H9 (cell line): ENCODE data around the gene IGF2R. TPM values are rescaled to one million over a fixed set of nuclear protein-coding genes. Genes with fewer than 3 reads are reported as not detected.

Source experiments
- DNase-seq: peaks from one replicate; pipeline ENCODE4 v3.0.0-alpha.2; 2017
- H2AFZ ChIP-seq: one replicate; pipeline ENCODE4 v1.6.1; 2013; ENCODE audit warnings: mild to moderate bottlenecking, low read length, control low read depth, moderate library complexity
- H2AK5ac ChIP-seq: 2 replicates; pipeline ENCODE4 v1.6.1; 2013; ENCODE audit warnings: low read length, control low read depth, mixed read lengths; ENCODE audit not compliant: insufficient read length
- H2BK120ac ChIP-seq: one replicate; pipeline ENCODE4 v1.6.1; 2013; ENCODE audit warnings: low read depth, mild to moderate bottlenecking, low read length, control low read depth, inconsistent platforms; ENCODE audit not compliant: poor library complexity, severe bottlenecking
- H2BK12ac ChIP-seq: 2 replicates; pipeline ENCODE4 v1.6.1; 2013; ENCODE audit warnings: low read length, control low read depth, mixed read lengths, low read depth; ENCODE audit not compliant: insufficient read length
- H2BK15ac ChIP-seq: 2 replicates; pipeline ENCODE4 v1.6.1; 2013; ENCODE audit warnings: low read depth, low read length, control low read depth
- H2BK20ac ChIP-seq: one replicate; pipeline ENCODE4 v1.6.1; 2013; ENCODE audit warnings: low read depth, mild to moderate bottlenecking, low read length, control low read depth, inconsistent platforms; ENCODE audit not compliant: poor library complexity, severe bottlenecking
- H2BK5ac ChIP-seq: 2 replicates; pipeline ENCODE4 v1.6.1; 2013; ENCODE audit warnings: low read length, control low read depth, mixed read lengths; ENCODE audit not compliant: insufficient read length
- H3K14ac ChIP-seq: 2 replicates; pipeline ENCODE4 v1.6.1; 2013; ENCODE audit warnings: low read length, control low read depth; ENCODE audit not compliant: insufficient read depth
- H3K18ac ChIP-seq: 2 replicates; pipeline ENCODE4 v1.6.1; 2013; ENCODE audit warnings: low read depth, mild to moderate bottlenecking, mixed read lengths, low read length, control low read depth; ENCODE audit not compliant: insufficient read length
- H3K23ac ChIP-seq: 2 replicates; pipeline ENCODE4 v1.6.1; 2013; ENCODE audit warnings: low read length, control low read depth, mixed read lengths, low read depth; ENCODE audit not compliant: insufficient read length
- H3K23me2 ChIP-seq: 2 replicates; pipeline ENCODE4 v1.6.1; 2013; ENCODE audit warnings: low read depth, mild to moderate bottlenecking, mixed read lengths, low read length, control low read depth; ENCODE audit not compliant: insufficient read length, poor library complexity, severe bottlenecking
- H3K27ac ChIP-seq: 2 replicates; pipeline ENCODE4 v1.5.1; 2013; ENCODE audit warnings: low read length, control low read depth, mixed read lengths, low read depth; ENCODE audit not compliant: insufficient read length
- H3K27me3 ChIP-seq: 2 replicates; pipeline ENCODE4 v1.6.1; 2013; ENCODE audit warnings: low read length, control low read depth, inconsistent platforms; ENCODE audit not compliant: insufficient read depth
- H3K4ac ChIP-seq: 2 replicates; pipeline ENCODE4 v1.6.1; 2013; ENCODE audit warnings: low read depth, mild to moderate bottlenecking, control low read depth, inconsistent platforms, low read length, moderate library complexity
- H3K4me1 ChIP-seq: 2 replicates; pipeline ENCODE4 v1.6.1; 2013; ENCODE audit warnings: low read length, control low read depth, inconsistent platforms; ENCODE audit not compliant: insufficient read depth
- H3K4me2 ChIP-seq: 2 replicates; pipeline ENCODE4 v1.6.1; 2013; ENCODE audit warnings: low read length, control low read depth, mixed read lengths; ENCODE audit not compliant: insufficient read length, insufficient read depth
- H3K56ac ChIP-seq: 2 replicates; pipeline ENCODE4 v1.6.1; 2013; ENCODE audit warnings: low read depth, mild to moderate bottlenecking, mixed read lengths, low read length, control low read depth; ENCODE audit not compliant: insufficient read length
- H3K79me1 ChIP-seq: 2 replicates; pipeline ENCODE4 v1.6.1; 2013; ENCODE audit warnings: low read depth, mild to moderate bottlenecking, moderate library complexity, low read length, control low read depth, inconsistent platforms; ENCODE audit not compliant: insufficient read depth, poor library complexity, severe bottlenecking
- H3K79me2 ChIP-seq: 2 replicates; pipeline ENCODE4 v1.6.1; 2013; ENCODE audit warnings: low read length, control low read depth, inconsistent platforms; ENCODE audit not compliant: insufficient read depth
- H3K9ac ChIP-seq: 2 replicates; pipeline ENCODE4 v1.6.1; 2013; ENCODE audit warnings: low read length, control low read depth, mixed read lengths; ENCODE audit not compliant: insufficient read length; ENCODE audit errors: extremely low read depth
- H3K9me3 ChIP-seq: one replicate; pipeline ENCODE4 v1.6.1; 2013; ENCODE audit warnings: low read depth, low read length, inconsistent platforms; ENCODE audit not compliant: control insufficient read depth
- H3T11ph ChIP-seq: one replicate; pipeline ENCODE4 v1.6.1; 2013; ENCODE audit warnings: mild to moderate bottlenecking, low read length, control low read depth, inconsistent platforms
- H4K20me1 ChIP-seq: one replicate; pipeline ENCODE4 v1.6.1; 2013; ENCODE audit not compliant: control insufficient read depth, insufficient read length, insufficient read depth
- H4K5ac ChIP-seq: 2 replicates; pipeline ENCODE4 v1.6.1; 2013; ENCODE audit warnings: low read depth, mild to moderate bottlenecking, mixed read lengths, low read length, control low read depth; ENCODE audit not compliant: insufficient read length
- H4K8ac ChIP-seq: replicated peaks from 2 replicates; pipeline ENCODE4 v1.6.1; 2013; ENCODE audit warnings: low read length, control low read depth, mixed read lengths, low read depth; ENCODE audit not compliant: insufficient read length
- H4K91ac ChIP-seq: 2 replicates; pipeline ENCODE4 v1.6.1; 2013; ENCODE audit warnings: low read depth, mild to moderate bottlenecking, moderate library complexity, mixed read lengths, low read length, control low read depth; ENCODE audit not compliant: insufficient read length
- H3K27ac Mint-ChIP-seq, 3 experiments: 2 replicates in 2 of 3; 3 replicates in 1 of 3; pipeline ENCODE4 v1.8.0; 2020 to 2021; ENCODE audit warnings: mixed read lengths in 3 of 3, mild to moderate bottlenecking in 1 of 3, moderate library complexity in 1 of 3
- H3K27me3 Mint-ChIP-seq: 2 replicates; pipeline ENCODE4 v1.8.0; 2021; ENCODE audit warnings: low read depth, mild to moderate bottlenecking, moderate library complexity, mixed read lengths
- H3K36me3 Mint-ChIP-seq, 3 experiments: 2 replicates in 2 of 3; 3 replicates in 1 of 3; pipeline ENCODE4 v1.8.0; 2020 to 2021; ENCODE audit warnings: low read depth in 3 of 3, mixed read lengths in 3 of 3; ENCODE audit not compliant: insufficient read depth in 1 of 3
- H3K4me1 Mint-ChIP-seq, 2 experiments: 2 replicates each; pipeline ENCODE4 v1.8.0; 2020; ENCODE audit warnings: mixed read lengths in 2 of 2
- H3K4me3 Mint-ChIP-seq, 2 experiments: 2 replicates in 1 of 2; 3 replicates in 1 of 2; pipeline ENCODE4 v1.8.0; 2020 to 2021; ENCODE audit warnings: mild to moderate bottlenecking in 2 of 2, mixed read lengths in 2 of 2, moderate library complexity in 1 of 2
- H3K9me3 Mint-ChIP-seq, 2 experiments: 2 replicates in 1 of 2; 3 replicates in 1 of 2; pipeline ENCODE4 v1.8.0; 2020; ENCODE audit warnings: mild to moderate bottlenecking in 2 of 2, mixed read lengths in 2 of 2, moderate library complexity in 1 of 2
- CTCF ChIP-seq: fragments of 200-600 bp; sonication (generic); conservative IDR thresholded peaks from 3 replicates; pipeline ENCODE4 v1.8.0; 2021; ENCODE audit warnings: antibody characterized with exemption, mild to moderate bottlenecking
- WGBS: extraction: QIAGEN DNeasy Blood & Tissue Kit; methylation state at CpG from one replicate; pipeline ENCODE4 v1.1.7; 2013; ENCODE audit warnings: missing lambda C conversion rate, low lambda C conversion rate, mixed read lengths; ENCODE audit not compliant: insufficient read length; ENCODE audit errors: extremely low coverage; 5-methylcytosine and 5-hydroxymethylcytosine counted together
- total RNA-seq: library from RNA; stranded (reverse); gene quantifications from 2 replicates; pipeline ENCODE4 v1.2.1, GENCODE V29; 2021

IGF2R gene
- total RNA-seq, 1 experiment from 2014 or later = 66.7 TPM

DNA sequence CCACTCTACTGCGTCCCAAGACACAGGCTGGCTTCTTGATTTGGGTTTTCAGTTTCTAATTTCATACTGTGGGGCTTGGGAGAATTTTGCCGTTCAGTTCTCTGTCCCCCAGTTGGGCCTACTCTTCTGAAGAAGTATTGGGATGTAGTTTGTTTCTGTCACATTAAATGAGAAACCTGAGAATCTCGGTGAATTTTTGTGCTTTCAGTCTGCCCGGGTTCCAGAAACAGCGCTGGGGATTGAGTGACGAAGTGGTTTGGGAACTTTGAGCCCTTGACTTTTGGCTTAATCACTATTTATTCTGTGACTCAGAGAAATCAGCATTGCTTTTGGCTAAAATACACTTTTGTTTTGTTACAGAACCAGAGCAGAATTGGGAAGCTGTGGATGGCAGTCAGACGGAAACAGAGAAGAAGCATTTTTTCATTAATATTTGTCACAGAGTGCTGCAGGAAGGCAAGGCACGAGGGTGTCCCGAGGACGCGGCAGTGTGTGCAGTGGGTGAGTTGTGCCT lies 74.0 kb downstream of the IGF2R start:
- Histone ChIP-seq H3K79me2 (no peaks in the 10 kb centered on the region), H2AFZ (no peak overlapping the region), H3K23ac (no peak overlapping the region), H3K79me1 (no peaks in the 10 kb centered on the region), H2AK5ac (no peak overlapping the region), H3K14ac (no peak overlapping the region), H2BK120ac (no peak overlapping the region), H4K8ac (no peak overlapping the region), H3K9me3 (no peaks in the 10 kb centered on the region), H2BK15ac (no peak overlapping the region), H3K4me1 (no peaks in the 10 kb centered on the region), H2BK5ac (no peak overlapping the region), H2BK20ac (no peak overlapping the region), H4K91ac (no peak overlapping the region), H3K56ac (no peak overlapping the region), H2BK12ac (no peak overlapping the region), H4K20me1 (no peaks in the 10 kb centered on the region), H3K4me2 (no peak overlapping the region), H3K4ac (no peak overlapping the region), H3K18ac (no peak overlapping the region), H3K9ac (no peak overlapping the region), H3K23me2 (no peaks in the 10 kb centered on the region), H3K27ac (no peak overlapping the region), H3T11ph (no peak overlapping the region), H3K27me3 (no peaks in the 10 kb centered on the region; the same call in 1 of the 2 replicates), H4K5ac (no peak overlapping the region)
- no peaks in the 10 kb centered on the region for H3K4me1 Mint-ChIP-seq
- H3K27me3 Mint-ChIP-seq = no peaks in the 10 kb centered on the region
- H3K9me3 Mint-ChIP-seq = no peaks in the 10 kb centered on the region
- DNase-seq = no peak
- H3K27ac Mint-ChIP-seq = no peak overlapping the region
- WGBS = no CpG with 5 or more reads among the region's 11 CpGs
- TF ChIP-seq CTCF = no peak
- H3K4me3 Mint-ChIP-seq = no peak overlapping the region
- H3K36me3 Mint-ChIP-seq = peaks cover 45 to 73% (median 68%) of the 10 kb centered on the region in 3 experiments; a peak in 6 of 7 replicates
